ENCODE results near the gene ZNF319. TPM values are rescaled to one million over a fixed set of nuclear protein-coding genes. Genes with fewer than 3 reads are reported as not detected.
"Not testable (repeated sequence)": the region's sequence is repeated elsewhere in the genome, so short reads cannot be mapped to it uniquely, and the experiment has no call there.

The ZNF319 gene
- total RNA-seq, 2 experiments from 2014 or later = 14.6 to 16.8 TPM

- DNase-seq (no peak), ATAC-seq (no peak)
- no peaks in the 10 kb centered on the region for H3K9me3 Mint-ChIP-seq (ENCODE audit: low read depth)
- H3K36me3 Mint-ChIP-seq = no peaks in the 10 kb centered on the region
- peaks cover 12% of the 10 kb centered on the region for H3K4me1 Mint-ChIP-seq
- no peak overlapping the region for H3K4me3 Mint-ChIP-seq
- H3K27me3 Mint-ChIP-seq = peaks cover 13% of the 10 kb centered on the region
- no peak overlapping the region for H3K27ac Mint-ChIP-seq
- CTCF ChIA-PET = interaction anchor here (0.6 to 1.5 kb wide), 2 partner anchors 76 to 792 kb away, joined by 3 read pairs; no protein-coding TSS in a partner anchor
Observed at GRCh38 chr16:57982385-57982784, 18.1 kb downstream of the ZNF319 start.

DNA sequence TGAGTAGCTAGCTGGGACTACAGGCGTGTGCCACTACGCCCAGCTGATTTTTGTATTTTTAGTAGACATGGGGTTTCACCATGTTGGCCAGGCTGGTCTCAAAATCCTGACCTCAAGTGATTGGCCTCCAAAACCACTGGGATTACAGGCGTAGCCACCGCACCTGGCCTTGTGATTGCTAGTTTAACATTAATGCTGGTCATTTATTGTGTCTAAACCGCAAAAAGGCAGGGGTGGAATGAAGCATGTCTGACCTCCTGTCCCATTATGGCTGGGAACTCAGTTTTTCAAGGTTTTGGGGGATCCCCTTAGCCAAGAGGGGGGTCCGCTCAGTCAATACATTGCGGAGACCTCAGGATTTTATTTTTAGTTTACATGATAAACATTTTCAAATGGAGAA is 18.8 kb downstream of the ZNF319 start:
- H3K27me3 Mint-ChIP-seq = peaks cover 13% of the 10 kb centered on the region
- peaks cover 12% of the 10 kb centered on the region for H3K4me1 Mint-ChIP-seq
- H3K27ac Mint-ChIP-seq = no peak overlapping the region
- CTCF ChIA-PET = no interaction called here
- DNase-seq = no peak
- H3K4me3 Mint-ChIP-seq = no peak overlapping the region
- ATAC-seq = no peak
- H3K36me3 Mint-ChIP-seq = no peaks in the 10 kb centered on the region
- H3K9me3 Mint-ChIP-seq (ENCODE audit: low read depth) = no peaks in the 10 kb centered on the region

GRCh38 chr16:57979006-57979585 is 21.4 kb downstream of the ZNF319 start:
- ATAC-seq (no peak), DNase-seq (no peak)
- peaks cover 4% of the 10 kb centered on the region for H3K27me3 Mint-ChIP-seq
- H3K4me1 Mint-ChIP-seq = peaks cover under 1% of the 10 kb centered on the region
- H3K36me3 Mint-ChIP-seq = no peaks in the 10 kb centered on the region
- CTCF ChIA-PET = no interaction called here
- no peak overlapping the region for H3K27ac Mint-ChIP-seq
- no peaks in the 10 kb centered on the region for H3K9me3 Mint-ChIP-seq (ENCODE audit: low read depth)
- no peak overlapping the region for H3K4me3 Mint-ChIP-seq

DNA sequence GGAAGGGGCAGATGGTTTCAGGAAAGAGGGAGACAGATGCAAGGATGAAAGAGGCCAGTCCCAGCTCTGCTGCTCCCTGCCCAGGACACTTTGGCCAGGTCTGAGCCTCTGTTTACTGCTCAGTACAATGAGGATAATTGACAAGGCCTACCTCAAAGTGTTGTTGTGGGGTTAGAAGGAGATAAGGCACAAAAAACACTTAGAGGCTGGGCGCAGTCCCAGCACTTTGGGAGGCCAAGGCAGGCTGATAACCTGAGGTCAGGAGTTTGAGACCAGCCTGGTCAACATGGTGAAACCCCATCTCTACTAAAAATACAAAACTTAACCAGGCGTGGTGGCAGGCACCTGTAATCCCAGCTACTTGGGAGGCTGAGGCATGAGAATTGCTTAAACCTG is 22.4 kb downstream of the ZNF319 start:
- H3K9me3 Mint-ChIP-seq (ENCODE audit: low read depth); H3K4me1 Mint-ChIP-seq; H3K36me3 Mint-ChIP-seq; H3K27me3 Mint-ChIP-seq; CTCF ChIA-PET; ATAC-seq; DNase-seq; H3K4me3 Mint-ChIP-seq; H3K27ac Mint-ChIP-seq: not testable (repeated sequence)

- Mint-ChIP-seq H3K36me3 (no peaks in the 10 kb centered on the region), H3K4me1 (no peaks in the 10 kb centered on the region), H3K9me3 (ENCODE audit: low read depth) (no peaks in the 10 kb centered on the region), H3K4me3 (no peak overlapping the region), H3K27me3 (peaks cover 4% of the 10 kb centered on the region), H3K27ac (no peak overlapping the region)
- DNase-seq (no peak), ATAC-seq (no peak)
- CTCF ChIA-PET = no interaction called here
Observed at GRCh38 chr16:57977418-57978069, 22.9 kb downstream of the ZNF319 start.

DNA sequence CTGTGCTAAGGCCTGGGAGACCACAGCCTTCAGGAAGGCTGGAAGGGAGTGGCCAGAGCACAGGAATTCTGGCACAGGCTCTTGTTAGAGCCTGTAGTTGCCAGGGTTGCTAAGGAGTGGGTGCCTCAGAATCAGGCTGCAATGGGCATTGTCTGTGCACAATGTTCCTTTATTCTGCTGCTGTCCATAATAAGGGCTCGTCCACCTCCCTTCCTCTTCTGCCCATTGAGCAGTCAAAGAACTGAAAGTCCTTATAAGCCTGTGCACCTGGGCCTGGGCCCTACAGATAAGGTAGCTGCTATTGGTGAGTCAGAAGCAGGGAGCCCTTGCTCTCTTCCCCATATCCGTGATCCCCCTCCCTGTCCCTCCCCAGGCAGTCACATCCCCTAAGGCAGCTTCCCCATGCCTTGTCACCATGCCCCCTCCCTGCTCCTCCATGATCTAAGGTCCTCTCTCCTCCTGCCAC is 24.1 kb downstream of the ZNF319 start:
- H3K36me3 Mint-ChIP-seq = no peaks in the 10 kb centered on the region
- no peaks in the 10 kb centered on the region for H3K9me3 Mint-ChIP-seq (ENCODE audit: low read depth)
- ATAC-seq = no peak
- no peak for DNase-seq
- no peaks in the 10 kb centered on the region for H3K27me3 Mint-ChIP-seq
- CTCF ChIA-PET = no interaction called here
- no peaks in the 10 kb centered on the region for H3K4me1 Mint-ChIP-seq
- H3K4me3 Mint-ChIP-seq = no peak overlapping the region
- H3K27ac Mint-ChIP-seq = no peak overlapping the region

DNA sequence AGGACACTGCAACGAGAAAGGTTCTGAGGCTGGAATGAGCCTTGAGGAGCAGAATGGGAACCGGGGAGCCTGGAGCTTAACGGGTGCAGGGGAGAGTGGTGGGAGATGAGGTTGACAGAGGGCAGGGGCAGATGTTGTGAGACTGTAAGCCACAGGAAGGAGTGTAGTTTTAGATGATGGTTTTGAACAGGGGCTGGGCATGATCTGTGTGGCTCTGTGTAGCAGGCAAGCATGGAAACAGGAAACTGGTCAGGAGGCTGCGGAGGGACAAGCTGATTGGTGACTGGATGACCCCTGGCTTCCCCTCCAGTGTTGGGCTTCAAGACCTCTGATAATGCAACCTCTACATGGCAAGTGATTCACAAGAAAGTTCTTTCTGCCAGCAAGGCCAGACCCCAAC is 28.2 kb downstream of the ZNF319 start:
- CTCF ChIA-PET = interaction anchor here (1.8 kb wide), 1 partner anchor 39 kb away, joined by 4 read pairs; no protein-coding TSS in a partner anchor
- H3K27ac Mint-ChIP-seq = no peak overlapping the region
- H3K27me3 Mint-ChIP-seq = no peaks in the 10 kb centered on the region
- ATAC-seq = no peak
- H3K36me3 Mint-ChIP-seq = no peaks in the 10 kb centered on the region
- H3K4me3 Mint-ChIP-seq = no peak overlapping the region
- no peaks in the 10 kb centered on the region for H3K9me3 Mint-ChIP-seq (ENCODE audit: low read depth)
- no peak for DNase-seq
- H3K4me1 Mint-ChIP-seq = no peaks in the 10 kb centered on the region

GRCh38 chr16:57971848-57972247 is 28.6 kb downstream of the ZNF319 start:
- Mint-ChIP-seq H3K27me3 (no peaks in the 10 kb centered on the region), H3K4me3 (no peak overlapping the region), H3K36me3 (no peaks in the 10 kb centered on the region), H3K27ac (no peak overlapping the region), H3K9me3 (ENCODE audit: low read depth) (no peaks in the 10 kb centered on the region), H3K4me1 (no peaks in the 10 kb centered on the region)
- CTCF ChIA-PET = interaction anchor here (1.8 kb wide), 1 partner anchor 39 kb away, joined by 4 read pairs; no protein-coding TSS in a partner anchor
- ATAC-seq (no peak), DNase-seq (no peak)

- H3K27me3 Mint-ChIP-seq = no peaks in the 10 kb centered on the region
- no peaks in the 10 kb centered on the region for H3K9me3 Mint-ChIP-seq (ENCODE audit: low read depth)
- CTCF ChIA-PET = interaction anchor here (1.8 kb wide), 1 partner anchor 38 kb away, joined by 4 read pairs; no protein-coding TSS in a partner anchor
- no peaks in the 10 kb centered on the region for H3K36me3 Mint-ChIP-seq
- H3K4me1 Mint-ChIP-seq = no peaks in the 10 kb centered on the region
- no peak for DNase-seq
- ATAC-seq = no peak
- H3K4me3 Mint-ChIP-seq = no peak within 1 kb of the TSS
- no peak within 1 kb of the TSS for H3K27ac Mint-ChIP-seq
Observed at GRCh38 chr16:57970970-57971369, 29.5 kb downstream of the ZNF319 start, which contains the start of gene CNGB1. Gene CNGB1 (minus strand): TSS chr16:57971128. CDS start chr16:57967286, 3,842 bp downstream.

GRCh38 chr16:57970319-57970718 is 30.2 kb downstream of the ZNF319 start:
- ATAC-seq (no peak), DNase-seq (no peak)
- H3K27ac Mint-ChIP-seq = no peak overlapping the region
- H3K4me1 Mint-ChIP-seq = no peaks in the 10 kb centered on the region
- H3K9me3 Mint-ChIP-seq (ENCODE audit: low read depth) = no peaks in the 10 kb centered on the region
- CTCF ChIA-PET = interaction anchor here (0.8 to 1.8 kb wide), 2 partner anchors 37 to 394 kb away, joined by 3 to 4 read pairs; no protein-coding TSS in a partner anchor
- H3K4me3 Mint-ChIP-seq = no peak overlapping the region
- H3K27me3 Mint-ChIP-seq = no peaks in the 10 kb centered on the region
- no peaks in the 10 kb centered on the region for H3K36me3 Mint-ChIP-seq

DNA sequence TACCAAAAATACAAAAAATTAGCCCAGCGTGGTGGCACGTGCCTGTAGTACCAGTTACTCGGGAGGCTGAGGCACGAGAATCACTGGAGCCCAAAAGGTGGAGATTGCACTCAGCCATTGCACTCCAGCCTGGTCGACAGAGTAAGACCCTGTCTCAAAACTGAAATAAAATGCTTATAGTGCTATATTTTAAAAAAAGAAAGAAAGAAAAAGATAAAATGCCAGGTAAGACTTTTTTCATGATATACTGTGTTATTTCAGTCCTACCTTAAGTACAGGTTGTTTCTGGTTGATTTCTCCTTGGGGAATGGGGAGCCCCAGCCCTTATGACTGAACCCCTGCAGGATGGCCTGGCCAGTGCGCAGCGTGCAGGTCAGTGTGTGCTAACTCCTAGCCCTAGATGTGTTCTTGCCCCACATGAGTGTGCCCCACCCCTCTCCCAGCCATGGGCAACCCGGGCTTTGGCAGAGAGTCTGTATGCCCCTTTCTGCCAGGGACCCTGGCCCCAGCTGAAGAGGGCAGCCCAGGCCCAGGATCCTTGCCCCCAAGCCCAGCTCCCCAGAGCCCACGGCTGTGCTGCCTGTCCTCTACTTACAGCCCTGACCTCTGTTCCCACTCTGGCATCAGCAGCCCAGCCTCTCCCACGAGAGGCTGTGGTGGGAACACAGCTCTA is 30.9 kb downstream of the ZNF319 start:
- no peaks in the 10 kb centered on the region for H3K27me3 Mint-ChIP-seq
- no peaks in the 10 kb centered on the region for H3K9me3 Mint-ChIP-seq (ENCODE audit: low read depth)
- no peaks in the 10 kb centered on the region for H3K36me3 Mint-ChIP-seq
- DNase-seq (no peak), ATAC-seq (no peak)
- H3K4me3 Mint-ChIP-seq = no peak overlapping the region
- no peaks in the 10 kb centered on the region for H3K4me1 Mint-ChIP-seq
- no peak overlapping the region for H3K27ac Mint-ChIP-seq
- CTCF ChIA-PET = interaction anchor here (0.8 kb wide), 1 partner anchor 393 kb away, joined by 3 read pairs; no protein-coding TSS in a partner anchor

DNA sequence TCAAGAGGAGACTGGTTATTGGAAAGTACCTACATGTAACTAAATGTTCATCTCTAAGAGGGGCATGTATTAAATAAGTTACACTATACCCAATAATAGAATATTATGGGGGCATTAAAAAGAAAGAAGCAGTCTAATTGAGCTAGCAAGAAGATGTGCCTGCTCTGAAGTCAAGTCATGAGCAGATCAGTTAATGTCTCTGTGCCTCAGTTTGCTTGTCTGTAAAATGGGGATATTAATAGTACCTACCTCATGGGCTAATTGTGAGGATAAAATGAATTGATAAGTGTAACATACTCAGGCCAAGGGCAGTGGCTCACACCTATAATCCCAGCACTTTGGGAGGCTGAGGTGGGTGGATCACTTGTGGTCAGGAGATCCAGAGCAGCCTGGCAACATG is 32.6 kb downstream of the ZNF319 start:
- Mint-ChIP-seq H3K27ac (no peak overlapping the region), H3K36me3 (no peaks in the 10 kb centered on the region), H3K4me1 (no peaks in the 10 kb centered on the region), H3K9me3 (ENCODE audit: low read depth) (no peaks in the 10 kb centered on the region), H3K27me3 (no peaks in the 10 kb centered on the region), H3K4me3 (no peak overlapping the region)
- ATAC-seq = no peak
- no peak for DNase-seq
- CTCF ChIA-PET = no interaction called here

DNA sequence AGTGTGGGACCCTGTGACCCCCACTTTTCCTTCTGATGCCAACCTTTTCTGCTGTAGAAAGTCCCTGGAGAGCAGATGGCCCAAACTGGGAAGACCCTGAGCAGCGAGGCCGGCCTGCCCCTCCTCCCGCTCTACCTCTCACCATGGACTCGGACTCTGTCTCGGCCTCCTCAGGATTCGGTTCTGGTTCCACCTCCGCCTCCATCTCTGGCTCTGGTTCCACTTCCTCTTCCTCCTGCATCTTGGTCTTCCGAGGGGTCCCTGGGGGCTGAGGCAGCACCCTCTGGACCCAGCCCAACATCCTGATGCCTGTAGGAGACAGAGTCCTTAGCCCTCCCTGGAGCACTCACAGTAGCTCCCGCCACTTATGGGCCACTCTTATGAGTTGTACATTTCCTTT is 33.5 kb downstream of the ZNF319 start:
- no peak for ATAC-seq
- no peaks in the 10 kb centered on the region for H3K36me3 Mint-ChIP-seq
- CTCF ChIA-PET = no interaction called here
- DNase-seq = no peak
- no peaks in the 10 kb centered on the region for H3K9me3 Mint-ChIP-seq (ENCODE audit: low read depth)
- H3K4me3 Mint-ChIP-seq = no peak overlapping the region
- H3K27me3 Mint-ChIP-seq = no peaks in the 10 kb centered on the region
- no peaks in the 10 kb centered on the region for H3K4me1 Mint-ChIP-seq
- H3K27ac Mint-ChIP-seq = no peak overlapping the region
